ENCODE data around the gene LAMA3. TPM values are rescaled to one million over a fixed set of nuclear protein-coding genes. Genes with fewer than 3 reads are reported as not detected.
A peak's percentile ranks its signal among the peaks of the same experiment; 100 is the strongest.

Gene LAMA3
- total RNA-seq, 1 donor, result 8.3 TPM

- Histone ChIP-seq H3K4me2 (ENCODE audit: insufficient read depth, low read length) (peak overlapping the region; percentile 88), H3K4me3 (ENCODE audit: insufficient read depth, low read length) (peak overlapping the region; percentile 77), H4K20me1 (ENCODE audit: insufficient read depth, low read length) (no peaks in the 10 kb centered on the region), H3K4me1 (ENCODE audit: insufficient read depth, low read length) (peaks cover 24% of the 10 kb centered on the region), H3K27ac (ENCODE audit: low read depth, low read length) (no peak overlapping the region), H3K79me2 (ENCODE audit: insufficient read depth, low read length) (peaks cover 5% of the 10 kb centered on the region), H2AFZ (ENCODE audit: low read length) (no peak overlapping the region), H3K36me3 (ENCODE audit: insufficient read depth, low read length) (no peaks in the 10 kb centered on the region), H3K27me3 (ENCODE audit: insufficient read depth, low read length) (peaks cover 9% of the 10 kb centered on the region), H3K9me3 (ENCODE audit: low read depth, low read length) (no peaks in the 10 kb centered on the region)
- DNase-seq (ENCODE audit: insufficient read length, low spot score, missing footprints), result peak; percentile 68
- TF ChIP-seq CTCF (IDR thresholded peaks at IDR 0.05; ENCODE audit: extremely low read depth, low read depth, low read length), result no peak
Observed at GRCh38 chr18:23688528-23688927, 725 bp upstream of the LAMA3 start.

GRCh38 chr18:23689616-23690504 is 607 bp downstream of the LAMA3 start:
- DNase-seq (ENCODE audit: insufficient read length, low spot score, missing footprints), result no peak

DNA sequence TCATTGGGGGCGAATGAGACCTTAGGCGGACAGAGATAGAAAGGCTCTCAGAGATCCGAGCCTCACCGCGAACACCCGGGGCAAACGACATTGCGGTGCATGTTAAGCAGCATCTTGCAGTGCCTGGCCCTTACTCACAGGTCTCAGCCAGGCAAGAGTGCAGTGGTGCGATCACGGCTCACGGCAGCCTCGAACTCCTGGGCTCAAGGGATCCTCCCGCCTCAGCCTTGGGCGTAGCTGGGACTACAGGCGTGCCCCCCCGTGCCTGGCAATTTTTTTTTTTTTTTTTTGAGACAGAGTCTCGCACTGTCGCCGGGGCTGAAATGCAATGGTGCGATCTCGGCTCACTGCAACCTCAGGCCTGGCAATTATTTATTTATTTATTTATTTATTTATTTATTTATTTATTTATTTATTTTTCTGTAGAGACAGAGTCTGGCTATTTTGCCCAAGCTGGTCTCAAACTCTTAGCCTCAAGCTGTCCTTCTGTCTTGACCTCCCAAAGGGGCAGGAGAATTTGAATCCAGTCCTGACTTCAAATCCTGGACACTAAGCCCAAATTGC is 1.3 kb downstream of the LAMA3 start:
- H3K27ac ChIP-seq (ENCODE audit: low read depth, low read length), result no peak overlapping the region
- H3K36me3 ChIP-seq (ENCODE audit: insufficient read depth, low read length), result no peaks in the 10 kb centered on the region
- peak; percentile 76 for DNase-seq (ENCODE audit: insufficient read length, low spot score, missing footprints)
- peaks cover 5% of the 10 kb centered on the region for H3K79me2 ChIP-seq (ENCODE audit: insufficient read depth, low read length)
- peak overlapping the region; percentile 77 for H3K4me3 ChIP-seq (ENCODE audit: insufficient read depth, low read length)
- H3K9me3 ChIP-seq (ENCODE audit: low read depth, low read length), result no peaks in the 10 kb centered on the region
- peak overlapping the region; percentile 85 for H2AFZ ChIP-seq (ENCODE audit: low read length)
- H3K4me2 ChIP-seq (ENCODE audit: insufficient read depth, low read length), result peak overlapping the region; percentile 88
- no peaks in the 10 kb centered on the region for H4K20me1 ChIP-seq (ENCODE audit: insufficient read depth, low read length)
- H3K27me3 ChIP-seq (ENCODE audit: insufficient read depth, low read length), result peaks cover 9% of the 10 kb centered on the region
- TF ChIP-seq CTCF (IDR thresholded peaks at IDR 0.05; ENCODE audit: extremely low read depth, low read depth, low read length), result no peak
- H3K4me1 ChIP-seq (ENCODE audit: insufficient read depth, low read length), result peaks cover 17% of the 10 kb centered on the region

More at GRCh38 chr18:23689616-23690504, 607 bp downstream of the LAMA3 start:
- peak overlapping the region; percentile 85 for H2AFZ ChIP-seq (ENCODE audit: low read length)
- H3K9me3 ChIP-seq (ENCODE audit: low read depth, low read length), result no peaks in the 10 kb centered on the region
- H3K27me3 ChIP-seq (ENCODE audit: insufficient read depth, low read length), result peaks cover 9% of the 10 kb centered on the region
- H4K20me1 ChIP-seq (ENCODE audit: insufficient read depth, low read length), result no peaks in the 10 kb centered on the region
- peak overlapping the region; percentile 88 for H3K4me2 ChIP-seq (ENCODE audit: insufficient read depth, low read length)
- no peaks in the 10 kb centered on the region for H3K36me3 ChIP-seq (ENCODE audit: insufficient read depth, low read length)
- peaks cover 5% of the 10 kb centered on the region for H3K79me2 ChIP-seq (ENCODE audit: insufficient read depth, low read length)
- no peak for TF ChIP-seq CTCF (IDR thresholded peaks at IDR 0.05; ENCODE audit: extremely low read depth, low read depth, low read length)
- peak overlapping the region; percentile 77 for H3K4me3 ChIP-seq (ENCODE audit: insufficient read depth, low read length)
- no peak overlapping the region for H3K27ac ChIP-seq (ENCODE audit: low read depth, low read length)
- H3K4me1 ChIP-seq (ENCODE audit: insufficient read depth, low read length), result peaks cover 15% of the 10 kb centered on the region

GRCh38 chr18:23693846-23694245 is 4.6 kb downstream of the LAMA3 start:
- H3K4me3 ChIP-seq (ENCODE audit: insufficient read depth, low read length), result no peak overlapping the region
- peaks cover 5% of the 10 kb centered on the region for H3K79me2 ChIP-seq (ENCODE audit: insufficient read depth, low read length)
- no peak for TF ChIP-seq CTCF (IDR thresholded peaks at IDR 0.05; ENCODE audit: extremely low read depth, low read depth, low read length)
- no peak overlapping the region for H3K4me2 ChIP-seq (ENCODE audit: insufficient read depth, low read length)
- H3K27me3 ChIP-seq (ENCODE audit: insufficient read depth, low read length), result peaks cover 4% of the 10 kb centered on the region
- H3K4me1 ChIP-seq (ENCODE audit: insufficient read depth, low read length), result peaks cover 19% of the 10 kb centered on the region
- no peak overlapping the region for H2AFZ ChIP-seq (ENCODE audit: low read length)
- H3K9me3 ChIP-seq (ENCODE audit: low read depth, low read length), result no peaks in the 10 kb centered on the region
- no peak overlapping the region for H3K27ac ChIP-seq (ENCODE audit: low read depth, low read length)
- DNase-seq (ENCODE audit: insufficient read length, low spot score, missing footprints), result no peak
- no peaks in the 10 kb centered on the region for H4K20me1 ChIP-seq (ENCODE audit: insufficient read depth, low read length)
- H3K36me3 ChIP-seq (ENCODE audit: insufficient read depth, low read length), result no peaks in the 10 kb centered on the region
